Measurements from ENCODE around the gene SCP2D1.

DNA sequence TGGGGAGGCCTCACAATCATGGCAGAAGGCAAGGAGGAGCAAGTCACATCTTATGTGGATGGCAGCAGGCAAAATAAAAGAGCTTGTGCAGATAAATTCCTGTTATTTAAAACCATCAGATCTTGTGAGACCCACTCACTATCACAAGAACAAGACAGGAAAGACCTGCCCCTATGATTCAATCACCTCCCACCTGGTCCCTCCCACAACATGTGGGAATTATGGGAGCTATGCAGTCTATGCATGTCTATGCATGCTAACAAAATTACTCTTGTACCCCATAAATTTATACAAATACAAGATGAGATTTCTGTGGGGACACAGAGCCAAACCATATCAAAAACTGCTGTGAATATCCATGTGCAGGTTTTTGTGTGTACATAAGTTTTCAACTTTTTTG is 25.6 kb upstream of the SCP2D1 start:
- TF ChIP-seq SP1 (IDR thresholded peaks at IDR 0.05) (no peak), ELF4 (IDR thresholded peaks at IDR 0.05) (no peak), FOXK2 (IDR thresholded peaks at IDR 0.05) (no peak), FOXM1 (IDR thresholded peaks at IDR 0.05; ENCODE audit: borderline replicate concordance) (no peak), LEF1 (IDR thresholded peaks at IDR 0.05; ENCODE audit: borderline replicate concordance) (no peak), ARNT (IDR thresholded peaks at IDR 0.05) (no peak), HDGF (IDR thresholded peaks at IDR 0.05; ENCODE audit: borderline replicate concordance) (no peak)
